A549 (cell line): ENCODE measurements around the gene AGBL4. TPM values are rescaled to one million over a fixed set of nuclear protein-coding genes. Genes with fewer than 3 reads are reported as not detected.
A peak's percentile ranks its signal among the peaks of the same experiment; 100 is the strongest.

Experiments used
- ATAC-seq, 2 experiments: fragments of 200-7000 bp in 1 of 2; fragments of >200 bp in 1 of 2; cut with Nextera tagmentation in 1 of 2; cut with Tn5 transposase in 1 of 2; 3 replicates each; pipeline versions ENCODE4 v1.8.0 to v1.9.1; 2018 to 2020; ENCODE audit warnings: mild to moderate bottlenecking in 1 of 2, moderate library complexity in 1 of 2
- CTCF ChIA-PET: fragments of 300-600 bp; sonication (Branson Sonifier 250); formaldehyde crosslinking; extraction: SDS; loops from one replicate; lab custom pipeline; 2021; ENCODE audit warnings: antibody characterized with exemption, inconsistent platforms; lab: Yijun Ruan, JAX
- POLR2A ChIA-PET: fragments of 350-600 bp; formaldehyde crosslinking; extraction: SDS; loops from one replicate; lab custom pipeline; 2021; ENCODE audit warnings: antibody characterized with exemption, inconsistent platforms; lab: Yijun Ruan, JAX
- DNase-seq, 2 experiments: peaks; one replicate each; pipeline versions ENCODE4 v3.0.0 to v3.0.0-alpha.2; 2011 to 2016; ENCODE audit warnings: low read depth in 1 of 2, low spot score in 1 of 2
- FAIRE-seq: peaks from 2 replicates; lab custom pipeline; 2011; peaks lifted over from hg19 to GRCh38; lab: Jason Lieb, UNC
- H3K27ac ChIP-seq, 2 experiments: fragments of >200 bp; sonication (Bioruptor Twin); formaldehyde crosslinking; 3 replicates each; pipeline ENCODE4 v1.5.1; 2016 to 2017
- H3K4me1 ChIP-seq: fragments of >200 bp; sonication (Bioruptor Twin); formaldehyde crosslinking; 3 replicates; pipeline ENCODE4 v1.6.1; 2016
- H3K4me2 ChIP-seq: fragments of >200 bp; sonication (Bioruptor Twin); formaldehyde crosslinking; 3 replicates; pipeline ENCODE4 v1.6.1; 2016
- H3K4me3 ChIP-seq: fragments of >200 bp; sonication (Bioruptor Twin); formaldehyde crosslinking; 3 replicates; pipeline ENCODE4 v1.5.1; 2016
- H3K9me3 ChIP-seq: fragments of >200 bp; sonication (Bioruptor Twin); formaldehyde crosslinking; 3 replicates; pipeline ENCODE4 v1.6.1; 2016
- BCL3 ChIP-seq: fragments of >200 bp; sonication (Bioruptor Twin); formaldehyde crosslinking; IDR thresholded peaks from 3 replicates; pipeline ENCODE4 v1.6.1; 2016
- CHD2 ChIP-seq: fragments of 150-350 bp; IDR thresholded peaks from 2 replicates; pipeline ENCODE4 v1.6.1; 2014; ENCODE audit warnings: low read length; ENCODE audit not compliant: partially characterized antibody
- CTCF ChIP-seq: fragments of >200 bp; sonication (Bioruptor Twin); formaldehyde crosslinking; IDR thresholded peaks from 3 replicates; pipeline ENCODE4 v1.5.1; 2016
- EHF ChIP-seq: fragments of 250-450 bp; sonication (Bioruptor Pico); IDR thresholded peaks from 2 replicates; pipeline ENCODE4 v1.5.0; 2020; ENCODE audit warnings: mild to moderate bottlenecking
- EHMT2 ChIP-seq: fragments of 200-600 bp; sonication (generic); IDR thresholded peaks from 2 replicates; pipeline ENCODE4 v1.6.1; 2016; ENCODE audit warnings: antibody characterized with exemption, low read depth, mild to moderate bottlenecking, moderate library complexity
- ELK1 ChIP-seq: fragments of 150-350 bp; IDR thresholded peaks from 2 replicates; pipeline ENCODE4 v1.6.1; 2014; ENCODE audit warnings: low read depth, mild to moderate bottlenecking, low read length
- FOXS1 ChIP-seq: fragments of 250-450 bp; sonication (Bioruptor Pico); IDR thresholded peaks from 2 replicates; pipeline ENCODE4 v1.5.0; 2020; ENCODE audit warnings: mild to moderate bottlenecking, moderate library complexity
- HDAC2 ChIP-seq: fragments of 200-600 bp; sonication (generic); IDR thresholded peaks from 2 replicates; pipeline ENCODE4 v1.6.1; 2016
- HOXB5 ChIP-seq: fragments of 250-450 bp; sonication (Bioruptor Pico); IDR thresholded peaks from 2 replicates; pipeline ENCODE4 v1.5.0; 2020; ENCODE audit warnings: mild to moderate bottlenecking, moderate library complexity
- MAFK ChIP-seq: fragments of 450-650 bp; IDR thresholded peaks from 2 replicates; pipeline ENCODE4 v1.6.1; 2014; ENCODE audit not compliant: partially characterized antibody
- MAZ ChIP-seq: fragments of 150-350 bp; IDR thresholded peaks from 2 replicates; pipeline ENCODE4 v1.6.1; 2014; ENCODE audit warnings: antibody characterized with exemption, low read depth, low read length, borderline replicate concordance
- NFE2L2 ChIP-seq: fragments of 150-350 bp; conservative IDR thresholded peaks from 2 replicates; pipeline ENCODE4 v1.6.1; 2014; ENCODE audit warnings: low read length
- PBX3 ChIP-seq: IDR thresholded peaks from 2 replicates; pipeline ENCODE4 v1.6.1; 2012
- PHF8 ChIP-seq: fragments of 200-600 bp; sonication (generic); IDR thresholded peaks from 2 replicates; pipeline ENCODE4 v1.6.1; 2016; ENCODE audit warnings: low read depth, mild to moderate bottlenecking, antibody characterized with exemption, moderate library complexity, borderline replicate concordance
- POLR2AphosphoS2 ChIP-seq: conservative IDR thresholded peaks from 2 replicates; pipeline ENCODE4 v1.6.1; 2012; ENCODE audit warnings: low read length, improper control_type of control experiment, inconsistent platforms
- RFX5 ChIP-seq: fragments of 450-650 bp; IDR thresholded peaks from 2 replicates; pipeline ENCODE4 v1.7.1; 2014; ENCODE audit warnings: antibody characterized with exemption, mild to moderate bottlenecking, moderate library complexity
- TP53 ChIP-seq: fragments of 250-450 bp; sonication (Bioruptor Pico); IDR thresholded peaks from 2 replicates; pipeline ENCODE4 v1.5.0; 2021; ENCODE audit warnings: mild to moderate bottlenecking, moderate library complexity
- USF2 ChIP-seq: fragments of 450-650 bp; IDR thresholded peaks from 2 replicates; pipeline ENCODE4 v1.6.1; 2014; ENCODE audit warnings: antibody characterized with exemption
- ZC3H11A ChIP-seq: fragments of 450-650 bp; IDR thresholded peaks from 2 replicates; pipeline ENCODE4 v1.6.1; 2014; ENCODE audit warnings: antibody characterized with exemption, mild to moderate bottlenecking
- ZFP36 ChIP-seq: fragments of 450-650 bp; IDR thresholded peaks from 2 replicates; pipeline ENCODE4 v1.6.1; 2014; ENCODE audit warnings: borderline replicate concordance; ENCODE audit not compliant: partially characterized antibody
- ZNF302 ChIP-seq: fragments of 250-450 bp; sonication (Bioruptor Pico); IDR thresholded peaks from 2 replicates; pipeline ENCODE4 v1.9.0; 2021; ENCODE audit warnings: inconsistent platforms, mild to moderate bottlenecking, moderate library complexity
- ZSCAN20 ChIP-seq: fragments of 250-450 bp; sonication (Bioruptor Pico); IDR thresholded peaks from 2 replicates; pipeline ENCODE4 v1.8.0; 2022; ENCODE audit warnings: mild to moderate bottlenecking, moderate library complexity
- WGBS: methylation state at CpG from one replicate; pipeline ENCODE4 v1.1.6; 2017; ENCODE audit errors: missing lambda C conversion rate; 5-methylcytosine and 5-hydroxymethylcytosine counted together
- polyA plus RNA-seq, 4 experiments: library from polyadenylated mRNA; depleted of rRNA in 3 of 4; stranded (reverse); fragments of >200 nt; fragmentation: RNase III in 1 of 4; extraction: RNeasy Plus Mini Kit Qiagen cat#74134 plus additional on column Dnase treatment in 1 of 4; gene quantifications; 2 replicates in 3 of 4; 3 replicates in 1 of 4; pipeline ENCODE4 v1.2.3, GENCODE V29; 2011 to 2017

Gene AGBL4
- polyA plus RNA-seq, 2 of the 4 experiments (the other 2 are of a cell fraction), result not detected

GRCh38 chr1:48876330-48876785 lies 1147.4 kb downstream of the AGBL4 start (continued):
- TF ChIP-seq BCL3 (no peak), ELK1 (no peak), ZC3H11A (no peak), FOXS1 (CRISPR knock-in tag) (no peak), HDAC2 (no peak), ZNF302 (CRISPR knock-in tag) (no peak)

DNA sequence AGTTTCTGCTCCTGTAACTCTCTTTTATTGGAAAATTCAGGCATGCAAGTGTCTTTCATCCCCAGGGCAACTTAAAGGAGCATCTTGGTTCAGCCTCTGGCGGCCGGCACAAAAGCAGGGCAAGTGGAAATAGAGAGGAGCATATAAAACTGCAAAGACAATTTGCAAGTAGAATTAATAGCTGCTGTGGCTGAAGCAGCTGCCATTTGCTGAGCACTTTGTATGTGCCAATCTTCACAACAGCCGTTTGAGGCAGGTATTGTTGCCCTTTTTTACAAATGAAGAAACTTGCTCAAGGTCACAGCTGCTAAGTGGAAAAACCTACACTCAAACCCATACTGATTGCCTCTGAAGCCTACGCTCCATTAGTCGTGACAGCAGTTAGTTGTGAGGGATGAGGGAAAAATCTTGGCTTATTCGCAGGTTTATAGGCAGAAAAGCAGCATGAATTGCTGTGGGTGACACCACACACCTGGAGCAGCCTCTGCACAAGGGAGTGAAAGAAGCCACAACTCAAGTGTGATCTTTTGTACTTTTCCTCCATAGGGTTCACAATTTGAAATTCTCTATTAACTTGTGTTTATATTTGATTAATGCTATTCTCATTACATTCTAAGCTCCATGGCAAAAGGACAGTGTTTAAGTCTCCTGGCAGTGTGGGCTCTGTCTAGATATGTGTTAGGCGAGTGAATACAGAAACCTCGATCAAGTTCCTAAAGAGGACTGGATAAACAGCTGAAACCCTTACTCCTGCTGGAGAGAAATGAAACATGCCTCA lies 1148.0 kb downstream of the AGBL4 start:
- DNase-seq, result no peak
- TF ChIP-seq POLR2AphosphoS2, result no peak
- TF ChIP-seq MAFK, result no peak
- no peak for TF ChIP-seq ZC3H11A
- TF ChIP-seq FOXS1 (CRISPR knock-in tag), result no peak
- TF ChIP-seq EHF (CRISPR knock-in tag), result no peak
- no peak for TF ChIP-seq EHMT2
- no peak for TF ChIP-seq HOXB5 (CRISPR knock-in tag)
- TF ChIP-seq PBX3, result no peak
- TF ChIP-seq TP53 (CRISPR knock-in tag), result no peak
- no peak for TF ChIP-seq MAZ
- TF ChIP-seq CHD2, result no peak
- no peak for TF ChIP-seq RFX5
- no peak for TF ChIP-seq ZSCAN20 (CRISPR knock-in tag)
- no peak for TF ChIP-seq CTCF
- Histone ChIP-seq H3K27ac (peak overlapping the region; percentile 83 to 92; a peak in 5 of 6 replicates), H3K4me2 (peak overlapping the region; percentile 40; the same call in 1 of the 3 replicates), H3K9me3 (no peaks in the 10 kb centered on the region), H3K4me3 (no peak overlapping the region), H3K4me1 (peaks cover 35% of the 10 kb centered on the region)
- ChIA-PET POLR2A (no interaction called here), CTCF (interaction anchor here (1.2 kb wide), 2 partner anchors 19 to 40 kb away, joined by 3 read pairs; no protein-coding TSS in a partner anchor)
- no peak for FAIRE-seq
- no peak for ATAC-seq
- 69% methylated on average over 8 of the region's 8 CpGs for whole genome bisulfite sequencing

- WGBS, result 75% methylated on average over 4 of the region's 4 CpGs
- Histone ChIP-seq H3K4me1 (peaks cover 28% of the 10 kb centered on the region), H3K27ac (no peak overlapping the region), H3K4me3 (no peak overlapping the region), H3K9me3 (no peaks in the 10 kb centered on the region), H3K4me2 (no peak overlapping the region)
- DNase-seq (no peak), ATAC-seq (no peak), FAIRE-seq (no peak)
- TF ChIP-seq EHF (CRISPR knock-in tag) (no peak), PHF8 (no peak), NFE2L2 (no peak), RFX5 (no peak), USF2 (no peak), ZFP36 (no peak)
- ChIA-PET CTCF (no interaction called here), POLR2A (no interaction called here)
Observed at GRCh38 chr1:48873944-48874343, 1149.8 kb downstream of the AGBL4 start.
